ENCODE measurements around the gene AQP5. TPM values are rescaled to one million over a fixed set of nuclear protein-coding genes. Genes with fewer than 3 reads are reported as not detected.

Gene AQP5
- total RNA-seq, 3 donors from 2014 or later (not counting 1 experiment from before 2014, with no cell fraction given): not detected

DNA sequence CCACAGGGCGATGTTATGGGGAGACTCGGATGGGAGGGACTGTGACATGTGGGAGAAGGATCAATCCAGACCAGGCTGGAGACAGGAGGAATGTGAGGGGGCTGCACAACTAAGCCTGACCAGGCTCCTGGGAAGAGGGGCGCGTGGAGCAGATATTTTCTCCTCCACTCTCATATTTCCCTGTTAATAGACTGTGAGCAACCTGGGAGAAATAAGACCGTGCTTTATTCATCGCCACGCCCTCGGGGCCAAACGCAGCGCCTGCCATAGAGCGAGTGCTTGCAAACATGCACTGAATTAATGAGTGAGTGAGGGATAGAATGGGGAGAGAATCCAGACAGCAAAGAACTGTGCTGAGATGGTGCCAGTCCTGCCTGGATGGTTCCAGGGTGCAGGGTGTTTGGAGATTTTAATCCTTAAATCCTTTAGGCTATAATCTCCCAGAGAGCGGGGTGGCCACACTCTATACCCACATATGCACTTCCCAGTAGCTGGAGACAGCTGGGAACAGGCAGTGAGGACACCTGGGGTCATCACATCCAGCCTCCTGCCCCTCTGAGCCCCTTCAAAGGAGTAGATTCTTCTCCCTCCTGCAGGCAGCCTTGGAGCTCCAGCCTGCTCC lies 44.4 kb upstream of the AQP5 start:
- Mint-ChIP-seq H3K4me3 (no peak overlapping the region), H3K4me1 (no peaks in the 10 kb centered on the region), H3K27me3 (ENCODE audit: low read depth in 2 of 2) (peaks cover 0 to 5% of the 10 kb centered on the region in 2 donors), H3K9me3 (no peaks in the 10 kb centered on the region), H3K36me3 (no peaks in the 10 kb centered on the region), H3K27ac (no peak overlapping the region)
- DNase-seq: no peak
- H3K9me3 ChIP-seq (ENCODE audit: control insufficient read depth, insufficient read depth, low read length): no peaks in the 10 kb centered on the region
- H3K36me3 ChIP-seq (ENCODE audit: control insufficient read depth, insufficient read depth, low read length): no peaks in the 10 kb centered on the region
- H3K27ac ChIP-seq (ENCODE audit: low read length): no peak overlapping the region
- TF ChIP-seq, protein P1, sequence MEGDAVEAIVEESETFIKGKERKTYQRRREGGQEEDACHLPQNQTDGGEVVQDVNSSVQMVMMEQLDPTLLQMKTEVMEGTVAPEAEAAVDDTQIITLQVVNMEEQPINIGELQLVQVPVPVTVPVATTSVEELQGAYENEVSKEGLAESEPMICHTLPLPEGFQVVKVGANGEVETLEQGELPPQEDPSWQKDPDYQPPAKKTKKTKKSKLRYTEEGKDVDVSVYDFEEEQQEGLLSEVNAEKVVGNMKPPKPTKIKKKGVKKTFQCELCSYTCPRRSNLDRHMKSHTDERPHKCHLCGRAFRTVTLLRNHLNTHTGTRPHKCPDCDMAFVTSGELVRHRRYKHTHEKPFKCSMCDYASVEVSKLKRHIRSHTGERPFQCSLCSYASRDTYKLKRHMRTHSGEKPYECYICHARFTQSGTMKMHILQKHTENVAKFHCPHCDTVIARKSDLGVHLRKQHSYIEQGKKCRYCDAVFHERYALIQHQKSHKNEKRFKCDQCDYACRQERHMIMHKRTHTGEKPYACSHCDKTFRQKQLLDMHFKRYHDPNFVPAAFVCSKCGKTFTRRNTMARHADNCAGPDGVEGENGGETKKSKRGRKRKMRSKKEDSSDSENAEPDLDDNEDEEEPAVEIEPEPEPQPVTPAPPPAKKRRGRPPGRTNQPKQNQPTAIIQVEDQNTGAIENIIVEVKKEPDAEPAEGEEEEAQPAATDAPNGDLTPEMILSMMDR (IDR thresholded peaks at IDR 0.05): no peak
- no peaks in the 10 kb centered on the region for H3K27me3 ChIP-seq (ENCODE audit: control insufficient read depth, insufficient read depth, low read length)
- intact Hi-C loops (cut with micrococcal nuclease): no loop called here
- H3K4me3 ChIP-seq (ENCODE audit: low read length): no peak overlapping the region
- WGBS (ENCODE audit: insufficient coverage): 91% methylated on average over 12 of the region's 12 CpGs
- no peak for ATAC-seq
- no peaks in the 10 kb centered on the region for H3K4me1 ChIP-seq (ENCODE audit: control insufficient read depth, insufficient read depth, low read length)

DNA sequence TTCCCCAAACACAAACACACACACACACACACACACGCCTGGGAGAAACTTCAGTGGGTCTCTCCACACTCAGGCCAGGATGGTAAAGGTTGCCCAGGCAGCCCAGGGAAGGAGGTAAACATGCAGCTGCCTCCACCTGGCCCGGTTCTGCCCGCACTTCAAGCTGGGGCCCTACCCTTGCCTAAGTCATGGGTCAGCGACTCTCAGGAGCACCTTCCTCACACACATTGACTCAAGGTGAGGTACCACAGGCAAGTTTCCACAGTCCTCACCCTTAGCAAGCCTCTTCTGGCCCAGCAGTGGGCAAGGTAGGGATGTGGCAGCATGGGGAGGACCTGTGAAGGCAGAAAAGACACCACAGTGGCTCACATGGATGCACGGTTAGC lies 43.9 kb upstream of the AQP5 start:
- no peaks in the 10 kb centered on the region for H3K4me1 ChIP-seq (ENCODE audit: control insufficient read depth, insufficient read depth, low read length)
- no peak overlapping the region for H3K4me3 Mint-ChIP-seq
- H3K36me3 Mint-ChIP-seq: no peaks in the 10 kb centered on the region
- no peaks in the 10 kb centered on the region for H3K4me1 Mint-ChIP-seq
- intact Hi-C loops (cut with micrococcal nuclease): no loop called here
- DNase-seq (no peak), ATAC-seq (no peak)
- H3K9me3 Mint-ChIP-seq: no peaks in the 10 kb centered on the region
- no peaks in the 10 kb centered on the region for H3K9me3 ChIP-seq (ENCODE audit: control insufficient read depth, insufficient read depth, low read length)
- H3K27me3 Mint-ChIP-seq (ENCODE audit: low read depth in 2 of 2): peaks cover 0 to 5% of the 10 kb centered on the region in 2 donors
- TF ChIP-seq, protein P1 (IDR thresholded peaks at IDR 0.05): no peak
- H3K27ac ChIP-seq (ENCODE audit: low read length): no peak overlapping the region
- H3K27me3 ChIP-seq (ENCODE audit: control insufficient read depth, insufficient read depth, low read length): no peaks in the 10 kb centered on the region
- no peak overlapping the region for H3K27ac Mint-ChIP-seq
- H3K36me3 ChIP-seq (ENCODE audit: control insufficient read depth, insufficient read depth, low read length): no peaks in the 10 kb centered on the region
- 78% methylated on average over 5 of the region's 5 CpGs for WGBS (ENCODE audit: insufficient coverage)
- H3K4me3 ChIP-seq (ENCODE audit: low read length): no peak overlapping the region

DNA sequence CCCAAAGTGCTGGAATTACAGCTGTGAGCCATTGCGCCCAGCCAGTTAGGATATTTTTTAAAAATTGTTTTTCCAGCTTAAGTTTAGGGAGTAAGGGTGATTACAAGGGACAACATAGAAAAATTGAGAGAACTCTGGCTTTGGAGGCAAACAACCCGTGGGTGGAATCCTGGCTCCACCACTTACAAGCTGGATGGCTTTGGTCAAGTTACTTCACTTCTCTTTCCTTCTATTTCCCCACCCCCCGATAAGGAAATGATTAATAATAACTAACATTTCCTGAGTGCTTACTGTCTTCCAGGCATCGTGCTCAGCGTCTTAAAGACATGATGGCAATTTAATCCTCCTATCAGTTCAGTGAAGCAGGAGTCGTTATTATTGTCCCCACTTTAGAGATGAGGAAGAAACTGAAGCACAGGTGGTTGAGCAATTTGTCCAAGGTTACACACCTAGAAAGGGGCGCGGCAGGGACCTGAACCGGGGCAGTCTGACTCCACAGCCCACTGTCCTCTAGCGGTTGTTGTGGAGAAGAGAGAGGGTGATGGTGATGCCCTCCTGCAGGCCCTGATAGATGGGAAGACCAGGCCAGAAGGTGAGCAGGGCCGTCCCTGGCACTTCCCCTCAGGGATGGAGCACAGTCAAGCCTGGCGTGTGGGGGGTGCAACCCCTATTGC lies 41.3 kb upstream of the AQP5 start:
- no peaks in the 10 kb centered on the region for H3K4me1 ChIP-seq (ENCODE audit: control insufficient read depth, insufficient read depth, low read length)
- H3K4me1 Mint-ChIP-seq: no peaks in the 10 kb centered on the region
- no peaks in the 10 kb centered on the region for H3K27me3 ChIP-seq (ENCODE audit: control insufficient read depth, insufficient read depth, low read length)
- no peak overlapping the region for H3K4me3 ChIP-seq (ENCODE audit: low read length)
- 66% methylated on average over 11 of the region's 12 CpGs for WGBS (ENCODE audit: insufficient coverage)
- intact Hi-C loops (cut with micrococcal nuclease): no loop called here
- TF ChIP-seq, protein P1 (IDR thresholded peaks at IDR 0.05): no peak
- H3K4me3 Mint-ChIP-seq: no peak overlapping the region
- no peaks in the 10 kb centered on the region for H3K36me3 Mint-ChIP-seq
- DNase-seq: no peak
- H3K9me3 Mint-ChIP-seq: no peaks in the 10 kb centered on the region
- H3K27ac Mint-ChIP-seq: no peak overlapping the region
- no peaks in the 10 kb centered on the region for H3K9me3 ChIP-seq (ENCODE audit: control insufficient read depth, insufficient read depth, low read length)
- H3K27ac ChIP-seq (ENCODE audit: low read length): no peak overlapping the region
- H3K27me3 Mint-ChIP-seq (ENCODE audit: low read depth in 2 of 2): peaks cover 0 to 5% of the 10 kb centered on the region in 2 donors
- H3K36me3 ChIP-seq (ENCODE audit: control insufficient read depth, insufficient read depth, low read length): no peaks in the 10 kb centered on the region
- no peak for ATAC-seq

Measured in natural killer cell (primary cell).